Measurements from ENCODE around the gene ACSF2. TPM values are rescaled to one million over a fixed set of nuclear protein-coding genes. Genes with fewer than 3 reads are reported as not detected.
"Not testable (repeated sequence)": the region's sequence is repeated elsewhere in the genome, so short reads cannot be mapped to it uniquely, and the experiment has no call there.

Gene ACSF2
- total RNA-seq, 1 donor from 2014 or later, result 56.1 TPM

- DNase-seq (ENCODE audit: low spot score), result not testable (repeated sequence)
- peak; percentile 31 for ATAC-seq
These were observed 49.9 kb downstream of the ACSF2 start for GRCh38 chr17:50475775-50476544.

DNA sequence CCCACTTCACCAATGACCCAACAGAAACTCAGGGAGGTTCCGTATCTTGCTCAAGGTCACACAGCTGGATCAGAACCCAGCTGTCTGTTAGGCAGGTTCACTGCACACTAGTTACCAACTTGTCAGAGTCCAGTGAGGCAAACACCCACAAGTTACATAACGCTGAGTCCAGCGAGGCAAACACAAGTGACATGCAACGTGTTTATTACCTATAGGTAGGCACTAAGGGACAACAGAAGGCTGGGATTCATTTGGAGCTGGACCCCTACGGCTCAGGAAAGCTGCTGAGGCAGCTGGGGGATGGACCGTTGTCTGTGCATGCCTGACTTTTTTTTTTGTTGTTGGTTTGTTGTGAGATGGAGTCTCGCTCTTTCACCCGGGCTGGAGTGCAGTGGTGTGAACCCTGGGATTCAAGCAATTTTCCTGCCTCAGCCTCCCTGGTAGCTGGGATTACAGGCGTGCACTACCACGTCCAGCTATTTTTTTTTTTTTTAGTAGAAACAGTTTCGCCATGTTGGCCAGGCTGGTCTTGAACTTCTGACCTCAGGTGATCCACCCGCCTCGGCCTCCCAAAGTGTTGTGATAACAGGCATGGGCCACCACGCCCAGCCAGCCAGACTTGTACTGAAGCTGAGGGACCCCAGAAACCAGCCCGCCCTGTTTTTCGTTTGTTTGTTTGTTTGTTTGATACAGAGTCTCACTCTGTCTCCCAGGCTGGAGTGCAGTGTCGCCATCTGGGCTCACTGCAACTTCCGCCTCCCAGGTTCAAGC lies 50.7 kb downstream of the ACSF2 start:
- DNase-seq (ENCODE audit: low spot score), result peak; percentile 80
- ATAC-seq, result peak; percentile 19

- ATAC-seq (no peak), DNase-seq (ENCODE audit: low spot score) (no peak)
These were observed 52.0 kb downstream of the ACSF2 start for GRCh38 chr17:50477976-50478375.

GRCh38 chr17:50478391-50479381 lies 52.7 kb downstream of the ACSF2 start, which contains the start of gene RSAD1:
Gene RSAD1, plus strand, starts transcription at chr17:50478860. Its CDS starts 25 bp downstream, at chr17:50478885.
- DNase-seq (ENCODE audit: low spot score) (peak; percentile 91), ATAC-seq (peak; percentile 78)

DNA sequence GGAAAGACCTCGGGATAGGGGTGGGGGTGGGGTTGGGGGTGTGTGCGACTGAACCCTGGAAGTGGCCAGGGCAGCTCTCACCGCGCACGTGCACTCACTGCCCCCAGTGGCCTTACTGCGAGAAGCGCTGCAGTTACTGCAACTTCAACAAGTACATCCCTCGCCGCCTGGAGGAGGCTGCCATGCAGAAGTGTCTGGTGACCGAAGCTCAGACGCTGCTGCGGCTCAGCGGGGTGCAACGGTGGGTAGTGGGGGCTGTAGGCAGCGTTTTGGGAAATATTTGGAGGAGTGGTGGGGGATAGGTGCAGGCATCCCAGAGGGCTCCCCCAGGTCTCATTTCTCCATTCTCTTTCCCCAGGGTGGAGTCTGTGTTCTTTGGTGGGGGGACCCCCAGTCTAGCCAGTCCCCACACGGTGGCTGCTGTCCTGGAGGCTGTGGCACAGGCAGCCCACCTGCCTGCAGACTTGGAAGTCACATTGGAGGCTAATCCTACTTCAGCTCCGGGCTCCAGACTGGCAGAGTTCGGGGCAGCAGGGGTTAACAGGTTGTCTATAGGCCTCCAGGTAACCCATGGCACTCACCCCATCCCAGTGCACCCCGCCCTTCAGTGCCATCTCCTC lies 53.6 kb downstream of the ACSF2 start:
- ATAC-seq (peak; percentile 52), DNase-seq (ENCODE audit: low spot score) (peak; percentile 81)

- ATAC-seq (no peak), DNase-seq (ENCODE audit: low spot score) (no peak)
These were observed 54.2 kb downstream of the ACSF2 start for GRCh38 chr17:50480142-50480764.

DNA sequence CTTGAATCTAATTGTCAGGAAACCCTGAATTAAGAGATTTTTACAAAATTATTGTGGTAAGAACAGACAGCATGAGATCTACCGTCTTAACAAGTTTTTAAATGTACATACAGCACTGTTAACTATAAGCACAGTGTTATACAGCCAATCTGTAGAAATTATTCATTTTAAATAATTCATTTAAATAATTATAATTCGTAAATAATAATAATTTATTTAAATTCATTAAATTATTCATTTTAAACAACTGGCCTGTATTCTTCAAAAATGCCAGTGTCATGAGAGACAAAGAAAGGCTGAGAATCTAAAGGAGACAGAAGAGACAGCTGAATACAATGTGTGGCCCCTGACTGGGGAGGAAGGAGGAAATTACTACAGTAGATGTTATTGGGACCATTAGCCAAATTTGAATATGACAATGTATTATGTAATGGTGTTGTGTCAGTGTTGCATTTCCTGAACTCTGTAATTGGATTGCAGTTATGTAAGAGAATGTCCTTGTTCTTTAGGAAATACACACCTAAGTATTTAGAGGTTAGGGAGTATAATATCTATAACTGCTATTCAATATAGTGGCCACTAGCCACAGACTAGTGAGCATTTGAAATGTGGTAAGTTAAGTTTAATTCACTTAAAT lies 55.0 kb downstream of the ACSF2 start:
- no peak for ATAC-seq
- DNase-seq (ENCODE audit: low spot score), result no peak

DNA sequence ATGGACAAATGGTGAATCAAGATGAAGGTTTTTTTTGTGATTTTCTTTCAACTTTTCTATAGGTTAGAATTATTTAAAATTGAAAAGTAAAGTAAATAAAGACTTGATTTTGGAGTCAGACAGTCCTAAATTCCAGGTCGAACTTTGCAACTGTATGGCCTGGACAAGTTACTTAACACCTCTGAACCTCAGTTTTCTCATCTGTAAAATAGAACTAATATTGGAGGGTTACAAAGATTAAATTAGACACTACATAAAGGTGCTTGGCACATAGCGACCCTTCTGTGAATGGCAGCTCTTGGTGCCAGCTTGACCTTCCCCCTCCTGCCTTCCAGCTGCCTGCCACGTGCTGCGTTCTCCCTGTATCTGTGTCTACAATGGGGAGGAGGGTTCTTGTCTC lies 55.6 kb downstream of the ACSF2 start:
- DNase-seq (ENCODE audit: low spot score), result no peak
- no peak for ATAC-seq

DNA sequence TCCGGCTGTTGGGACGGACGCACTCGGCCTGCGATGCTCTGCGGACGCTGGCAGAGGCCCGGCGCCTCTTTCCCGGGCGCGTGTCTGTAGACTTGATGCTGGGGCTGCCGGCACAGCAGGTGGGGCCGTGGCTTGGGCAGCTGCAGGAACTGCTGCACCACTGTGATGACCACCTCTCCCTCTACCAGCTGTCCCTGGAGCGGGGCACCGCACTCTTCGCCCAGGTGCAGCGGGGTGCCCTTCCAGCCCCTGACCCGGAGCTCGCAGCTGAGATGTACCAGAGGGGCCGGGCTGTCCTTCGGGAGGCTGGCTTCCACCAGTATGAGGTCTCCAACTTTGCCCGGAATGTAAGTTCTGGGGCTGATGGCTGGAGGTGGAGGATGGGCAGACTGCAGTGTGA lies 56.1 kb downstream of the ACSF2 start:
- ATAC-seq, result no peak
- DNase-seq (ENCODE audit: low spot score), result no peak

DNA sequence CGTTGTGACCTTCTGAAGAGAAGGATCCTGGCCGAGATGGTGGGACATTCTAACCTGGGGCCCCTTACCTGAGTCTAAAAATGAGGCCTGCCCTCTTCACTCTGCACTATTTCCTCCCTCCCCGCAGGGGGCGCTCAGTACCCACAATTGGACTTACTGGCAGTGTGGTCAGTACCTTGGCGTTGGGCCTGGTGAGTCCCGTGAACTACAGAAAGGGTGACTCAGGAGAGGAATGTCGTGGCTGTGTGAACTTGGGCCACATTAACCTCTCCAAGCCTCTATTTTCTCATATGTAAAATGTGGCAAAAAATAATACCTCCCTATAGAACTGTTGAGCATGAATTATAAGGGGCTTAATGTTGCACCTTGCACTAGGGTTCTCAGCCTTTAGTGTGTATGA lies 56.5 kb downstream of the ACSF2 start:
- DNase-seq (ENCODE audit: low spot score), result peak; percentile 95
- peak; percentile 71 for ATAC-seq

DNA sequence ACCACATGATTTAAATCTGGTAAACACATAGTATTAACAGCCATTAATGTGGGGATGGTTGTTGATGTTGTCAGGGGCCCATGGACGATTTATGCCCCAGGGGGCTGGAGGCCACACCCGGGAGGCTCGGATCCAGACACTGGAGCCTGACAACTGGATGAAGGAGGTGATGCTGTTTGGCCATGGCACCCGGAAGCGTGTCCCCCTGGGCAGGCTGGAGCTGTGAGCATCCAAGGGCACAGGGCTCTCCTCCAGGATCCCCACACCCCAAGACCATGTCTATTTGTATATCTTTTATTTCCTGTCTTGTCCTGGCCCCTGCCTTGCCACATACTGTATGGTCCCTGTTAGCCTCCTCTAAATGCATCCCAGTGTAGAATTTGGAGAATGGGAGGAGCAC lies 57.2 kb downstream of the ACSF2 start:
- DNase-seq (ENCODE audit: low spot score) (no peak), ATAC-seq (no peak)

- DNase-seq (ENCODE audit: low spot score) (no peak), ATAC-seq (no peak)
These were observed 58.6 kb downstream of the ACSF2 start for GRCh38 chr17:50484386-50485155.

GRCh38 chr17:50487213-50488096 lies 61.4 kb downstream of the ACSF2 start:
- ATAC-seq, result no peak
- DNase-seq (ENCODE audit: low spot score), result no peak

DNA sequence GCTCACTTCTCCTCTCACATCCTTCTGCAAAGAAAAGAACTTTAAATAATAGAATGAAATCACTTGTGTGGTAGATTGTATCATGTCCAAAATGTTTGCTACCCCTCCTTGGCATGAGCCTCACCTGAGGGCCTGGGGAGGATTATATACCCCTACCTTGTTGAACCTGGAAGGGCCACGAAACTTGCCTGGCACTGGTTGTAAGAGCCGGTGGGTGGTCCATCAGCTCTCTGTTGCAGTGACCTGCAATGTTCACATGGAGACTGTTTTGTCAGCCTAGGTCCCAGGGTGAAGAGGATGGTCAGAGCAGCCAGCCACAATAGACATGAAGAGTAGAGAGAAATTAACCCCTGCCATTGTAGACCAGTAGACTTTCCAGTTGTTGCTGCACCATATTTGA lies 62.9 kb downstream of the ACSF2 start:
- DNase-seq (ENCODE audit: low spot score), result no peak
- ATAC-seq, result no peak

DNA sequence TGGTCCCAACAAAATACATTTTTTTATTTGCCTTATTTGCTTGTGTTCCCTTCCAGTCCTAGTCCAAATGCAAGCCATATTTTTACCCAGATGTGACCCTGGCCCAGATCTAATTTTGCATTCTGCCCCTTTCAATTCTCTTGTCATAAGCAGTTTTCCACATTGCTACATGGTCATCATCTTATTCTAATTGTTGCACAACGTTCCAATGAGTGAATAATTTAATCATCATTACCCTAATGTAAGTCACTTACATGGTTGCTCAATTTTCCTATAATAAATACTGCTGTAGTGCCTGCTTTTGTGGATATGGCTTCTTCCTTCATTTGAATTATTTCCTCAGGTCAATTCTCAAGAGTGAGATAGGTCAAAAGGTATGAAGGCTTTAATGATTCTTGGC lies 65.5 kb downstream of the ACSF2 start:
- DNase-seq (ENCODE audit: low spot score) (no peak), ATAC-seq (no peak)

GRCh38 chr17:50492214-50492613 lies 66.2 kb downstream of the ACSF2 start:
- ATAC-seq, result no peak
- no peak for DNase-seq (ENCODE audit: low spot score)

GRCh38 chr17:50493744-50494143 lies 67.7 kb downstream of the ACSF2 start:
- no peak for DNase-seq (ENCODE audit: low spot score)
- ATAC-seq, result no peak

All from left lobe of liver (tissue), 2 donors.